Astrocyte (in vitro differentiated cells and primary cell): ENCODE data around the gene SRD5A1. TPM values are rescaled to one million over a fixed set of nuclear protein-coding genes. Genes with fewer than 3 reads are reported as not detected.
A peak's percentile ranks its signal among the peaks of the same experiment; 100 is the strongest.
"Not testable (repeated sequence)": the region's sequence is repeated elsewhere in the genome, so short reads cannot be mapped to it uniquely, and the experiment has no call there.

Source experiments
- DNase-seq: peaks from one replicate; pipeline ENCODE4 v3.0.0-alpha.2; 2010; ENCODE audit warnings: low read depth
- FAIRE-seq: peaks from 2 replicates; lab custom pipeline; 2011; peaks lifted over from hg19 to GRCh38; lab: Jason Lieb, UNC
- H2AFZ ChIP-seq: 2 replicates; pipeline ENCODE4 v1.6.0; 2012; ENCODE audit warnings: low read depth, low read length, inconsistent platforms
- H3K27ac ChIP-seq: 2 replicates; pipeline ENCODE4 v1.5.1; 2011; ENCODE audit warnings: low read depth, low read length, inconsistent platforms
- H3K27me3 ChIP-seq: 2 replicates; pipeline ENCODE4 v1.6.0; 2011; ENCODE audit warnings: low read length, inconsistent platforms; ENCODE audit not compliant: insufficient read depth
- H3K36me3 ChIP-seq: 2 replicates; pipeline ENCODE4 v1.5.1; 2011; ENCODE audit warnings: low read length, inconsistent platforms; ENCODE audit not compliant: insufficient read depth
- H3K4me1 ChIP-seq: 2 replicates; pipeline ENCODE4 v1.5.1; 2011; ENCODE audit warnings: low read length, inconsistent platforms; ENCODE audit not compliant: insufficient read depth
- H3K4me2 ChIP-seq: 2 replicates; pipeline ENCODE4 v1.6.0; 2012; ENCODE audit warnings: low read length, inconsistent platforms
- H3K4me3 ChIP-seq: 2 replicates; pipeline ENCODE4 v1.5.1; 2011; ENCODE audit warnings: low read depth, mild to moderate bottlenecking, low read length, inconsistent platforms; ENCODE audit not compliant: insufficient read depth
- H3K79me2 ChIP-seq: 2 replicates; pipeline ENCODE4 v1.6.0; 2012; ENCODE audit warnings: mild to moderate bottlenecking, low read length, inconsistent platforms; ENCODE audit not compliant: insufficient read depth
- H3K9ac ChIP-seq: 2 replicates; pipeline ENCODE4 v1.6.0; 2012; ENCODE audit warnings: mild to moderate bottlenecking, low read length, inconsistent platforms
- H3K9me3 ChIP-seq: 2 replicates; pipeline ENCODE4 v1.5.1; 2012; ENCODE audit warnings: low read depth, mild to moderate bottlenecking, low read length, inconsistent platforms; ENCODE audit not compliant: insufficient read depth
- H4K20me1 ChIP-seq: 2 replicates; pipeline ENCODE4 v1.6.0; 2012; ENCODE audit warnings: low read length, inconsistent platforms; ENCODE audit not compliant: insufficient read depth
- H3K27ac Mint-ChIP-seq: one replicate; pipeline ENCODE4 v1.8.0; 2021; ENCODE audit warnings: mild to moderate bottlenecking, mixed read lengths; ENCODE audit not compliant: unreplicated experiment
- H3K27me3 Mint-ChIP-seq: one replicate; pipeline ENCODE4 v1.8.0; 2021; ENCODE audit warnings: low read depth, mixed read lengths; ENCODE audit not compliant: unreplicated experiment
- H3K36me3 Mint-ChIP-seq: one replicate; pipeline ENCODE4 v1.8.0; 2021; ENCODE audit warnings: low read depth, mixed read lengths; ENCODE audit not compliant: unreplicated experiment
- H3K4me1 Mint-ChIP-seq: one replicate; pipeline ENCODE4 v1.8.0; 2021; ENCODE audit warnings: low read depth, mixed read lengths; ENCODE audit not compliant: unreplicated experiment
- H3K4me3 Mint-ChIP-seq: one replicate; pipeline ENCODE4 v1.8.0; 2021; ENCODE audit warnings: mild to moderate bottlenecking, moderate library complexity, mixed read lengths; ENCODE audit not compliant: unreplicated experiment
- H3K9me3 Mint-ChIP-seq: one replicate; pipeline ENCODE4 v1.8.0; 2021; ENCODE audit warnings: mild to moderate bottlenecking, mixed read lengths; ENCODE audit not compliant: unreplicated experiment
- CTCF ChIP-seq: IDR thresholded peaks from 2 replicates; pipeline ENCODE4 v1.5.1; 2011; ENCODE audit warnings: low read depth, mild to moderate bottlenecking, inconsistent platforms, low read length, moderate library complexity; ENCODE audit not compliant: insufficient read depth
- EZH2 ChIP-seq: IDR thresholded peaks from 2 replicates; pipeline ENCODE4 v1.6.1; 2012; ENCODE audit warnings: mild to moderate bottlenecking, low read length, inconsistent platforms; ENCODE audit not compliant: insufficient read depth
- total RNA-seq: library from RNA; stranded (reverse); gene quantifications from 2 replicates; pipeline ENCODE4 v1.2.1, GENCODE V29; 2021

The SRD5A1 gene
- total RNA-seq, 1 donor from 2014 or later: 27.6 TPM

- peaks cover 37% of the 10 kb centered on the region for H3K79me2 ChIP-seq
- H3K27me3 Mint-ChIP-seq: no peaks in the 10 kb centered on the region
- H3K9me3 ChIP-seq: no peaks in the 10 kb centered on the region
- peaks cover 6% of the 10 kb centered on the region for H3K9me3 Mint-ChIP-seq
- FAIRE-seq: no peak
- H3K4me1 ChIP-seq: no peaks in the 10 kb centered on the region
- H4K20me1 ChIP-seq: peaks cover 24% of the 10 kb centered on the region
- peaks cover 9% of the 10 kb centered on the region for H3K36me3 Mint-ChIP-seq
- TF ChIP-seq CTCF: no peak
- no peak for TF ChIP-seq EZH2
- no peak overlapping the region for H3K4me3 ChIP-seq
- H3K27ac Mint-ChIP-seq: no peak overlapping the region
- peak; percentile 49 for DNase-seq
- no peak overlapping the region for H3K27ac ChIP-seq
- no peak overlapping the region for H3K4me3 Mint-ChIP-seq
- H3K4me2 ChIP-seq: no peak overlapping the region
- no peaks in the 10 kb centered on the region for H3K27me3 ChIP-seq
- H3K4me1 Mint-ChIP-seq: no peaks in the 10 kb centered on the region
- no peak overlapping the region for H3K9ac ChIP-seq
- no peak overlapping the region for H2AFZ ChIP-seq
- H3K36me3 ChIP-seq: no peaks in the 10 kb centered on the region
These were observed 11.6 kb downstream of the SRD5A1 start for GRCh38 chr5:6644794-6645241.

- not testable (repeated sequence) for H3K4me2 ChIP-seq, H3K27me3 Mint-ChIP-seq, H3K27ac ChIP-seq, FAIRE-seq, H3K27me3 ChIP-seq, H3K27ac Mint-ChIP-seq, H3K4me1 ChIP-seq, H3K4me1 Mint-ChIP-seq, DNase-seq, H3K9me3 ChIP-seq, H3K36me3 ChIP-seq, H3K9ac ChIP-seq, H3K4me3 Mint-ChIP-seq, H2AFZ ChIP-seq, H3K4me3 ChIP-seq, H3K9me3 Mint-ChIP-seq
- Histone ChIP-seq H4K20me1 (peaks cover 23% of the 10 kb centered on the region), H3K79me2 (peaks cover 33% of the 10 kb centered on the region)
- H3K36me3 Mint-ChIP-seq: peaks cover 13% of the 10 kb centered on the region
These were observed 12.5 kb downstream of the SRD5A1 start for GRCh38 chr5:6645571-6646362.

- Histone ChIP-seq H2AFZ (no peak overlapping the region), H3K27me3 (no peaks in the 10 kb centered on the region), H3K4me2 (no peak overlapping the region), H3K9ac (no peak overlapping the region), H4K20me1 (peaks cover 8% of the 10 kb centered on the region), H3K4me3 (no peak overlapping the region), H3K27ac (no peak overlapping the region), H3K9me3 (no peaks in the 10 kb centered on the region), H3K4me1 (no peaks in the 10 kb centered on the region), H3K36me3 (no peaks in the 10 kb centered on the region), H3K79me2 (peaks cover 17% of the 10 kb centered on the region)
- TF ChIP-seq CTCF (no peak), EZH2 (no peak)
- Mint-ChIP-seq H3K36me3 (peaks cover 15% of the 10 kb centered on the region), H3K4me3 (no peak overlapping the region), H3K4me1 (no peaks in the 10 kb centered on the region), H3K27ac (no peak overlapping the region), H3K9me3 (peaks cover 10% of the 10 kb centered on the region), H3K27me3 (no peaks in the 10 kb centered on the region)
- DNase-seq (no peak), FAIRE-seq (no peak)
These were observed 15.9 kb downstream of the SRD5A1 start for GRCh38 chr5:6649186-6649585.
